NT2/D1 (cell line): Measurements from ENCODE around the gene CAPN12.

ENCODE experiments used
- SUZ12 ChIP-seq: IDR thresholded peaks from 2 replicates; pipeline ENCODE4 v1.6.1; 2011; ENCODE audit not compliant: insufficient read length, insufficient read depth; ENCODE audit errors: extremely low read depth
- YY1 ChIP-seq: IDR thresholded peaks from 2 replicates; pipeline ENCODE4 v1.6.1; 2011; ENCODE audit not compliant: insufficient read length, insufficient read depth
- ZNF274 ChIP-seq: IDR thresholded peaks from 2 replicates; pipeline ENCODE4 v1.6.1; 2011; ENCODE audit warnings: mild to moderate bottlenecking, low read depth, low read length

GRCh38 chr19:38739440-38740256 lies 4.6 kb downstream of the CAPN12 start:
- TF ChIP-seq YY1 (no peak), SUZ12 (no peak), ZNF274 (no peak)
